Mesenchymal stem cell (in vitro differentiated cells and primary cell): ENCODE results near the gene SDC1.
A peak's percentile ranks its signal among the peaks of the same experiment; 100 is the strongest.

Experiments
- DNase-seq: peaks from one replicate; pipeline ENCODE4 v3.0.0-alpha.2; 2013
- H2AFZ ChIP-seq: one replicate; pipeline ENCODE4 v1.6.1; 2013; ENCODE audit warnings: low read depth, mild to moderate bottlenecking, control low read depth, inconsistent platforms, low read length, moderate library complexity
- H2AK5ac ChIP-seq: 2 replicates; pipeline ENCODE4 v1.6.1; 2013; ENCODE audit warnings: low read length, moderate library complexity, mild to moderate bottlenecking, inconsistent platforms; ENCODE audit not compliant: severe bottlenecking
- H2BK120ac ChIP-seq: one replicate; pipeline ENCODE4 v1.6.1; 2013; ENCODE audit warnings: low read depth, mild to moderate bottlenecking, inconsistent platforms, low read length, moderate library complexity
- H2BK12ac ChIP-seq, 2 experiments: one replicate each; pipeline ENCODE4 v1.6.1; 2013; ENCODE audit warnings: inconsistent platforms in 2 of 2, low read length in 2 of 2, mild to moderate bottlenecking in 2 of 2, moderate library complexity in 2 of 2, control low read depth in 1 of 2
- H2BK15ac ChIP-seq: one replicate; pipeline ENCODE4 v1.6.1; 2013; ENCODE audit warnings: mild to moderate bottlenecking, low read depth, inconsistent platforms; ENCODE audit not compliant: poor library complexity, severe bottlenecking
- H2BK5ac ChIP-seq: 2 replicates; pipeline ENCODE4 v1.6.1; 2013; ENCODE audit warnings: low read depth, mild to moderate bottlenecking, low read length, control low read depth, inconsistent platforms; ENCODE audit not compliant: poor library complexity, severe bottlenecking
- H3K14ac ChIP-seq, 2 experiments: one replicate each; pipeline ENCODE4 v1.6.1; 2013; ENCODE audit warnings: inconsistent platforms in 2 of 2, low read length in 2 of 2, control low read depth in 1 of 2, mild to moderate bottlenecking in 1 of 2, moderate library complexity in 1 of 2
- H3K18ac ChIP-seq, 2 experiments: one replicate each; pipeline ENCODE4 v1.6.1; 2013; ENCODE audit warnings: inconsistent platforms in 2 of 2, low read length in 2 of 2, control low read depth in 1 of 2, low read depth in 1 of 2, mild to moderate bottlenecking in 1 of 2
- H3K23ac ChIP-seq, 2 experiments: one replicate each; pipeline ENCODE4 v1.6.1; 2013; ENCODE audit warnings: inconsistent platforms in 2 of 2, low read length in 2 of 2, mild to moderate bottlenecking in 2 of 2, moderate library complexity in 2 of 2, control low read depth in 1 of 2
- H3K27ac ChIP-seq: 2 replicates; pipeline ENCODE4 v1.5.1; 2013; ENCODE audit warnings: mild to moderate bottlenecking, moderate library complexity, low read length, control low read depth, inconsistent platforms; ENCODE audit not compliant: poor library complexity, severe bottlenecking
- H3K27me3 ChIP-seq, 2 experiments: 2 replicates each; pipeline versions ENCODE4 v1.6.1 to v1.7.0; 2013; ENCODE audit warnings: low read length in 2 of 2, mild to moderate bottlenecking in 2 of 2, moderate library complexity in 2 of 2, control low read depth in 1 of 2, inconsistent platforms in 1 of 2; ENCODE audit not compliant: control insufficient read depth in 1 of 2, insufficient read depth in 1 of 2
- H3K36me3 ChIP-seq, 2 experiments: 2 replicates each; pipeline versions ENCODE4 v1.6.1 to v1.7.0; 2013; ENCODE audit warnings: low read length in 2 of 2, control low read depth in 1 of 2, inconsistent platforms in 1 of 2, low read depth in 1 of 2, mild to moderate bottlenecking in 1 of 2; ENCODE audit not compliant: insufficient read depth in 2 of 2, control insufficient read depth in 1 of 2
- H3K4ac ChIP-seq, 2 experiments: one replicate each; pipeline ENCODE4 v1.6.1; 2013; ENCODE audit warnings: inconsistent platforms in 2 of 2, low read length in 2 of 2, mild to moderate bottlenecking in 2 of 2, moderate library complexity in 2 of 2, control low read depth in 1 of 2, low read depth in 1 of 2
- H3K4me1 ChIP-seq: 2 replicates; pipeline ENCODE4 v1.6.1; 2013; ENCODE audit warnings: low read depth, low read length, control low read depth; ENCODE audit not compliant: control insufficient read depth, insufficient read depth
- H3K4me2 ChIP-seq: 2 replicates; pipeline ENCODE4 v1.6.1; 2013; ENCODE audit warnings: low read length, mild to moderate bottlenecking, inconsistent platforms; ENCODE audit not compliant: poor library complexity, severe bottlenecking
- H3K4me3 ChIP-seq, 2 experiments: 2 replicates each; pipeline versions ENCODE4 v1.5.1 to v1.7.0; 2013; ENCODE audit warnings: low read length in 2 of 2, mild to moderate bottlenecking in 2 of 2, control low read depth in 1 of 2, low read depth in 1 of 2; ENCODE audit not compliant: insufficient read depth in 1 of 2
- H3K79me1 ChIP-seq: replicated peaks from 2 replicates; pipeline ENCODE4 v1.6.1; 2013; ENCODE audit warnings: mild to moderate bottlenecking, control low read depth, low read length, inconsistent platforms; ENCODE audit not compliant: poor library complexity, severe bottlenecking
- H3K9ac ChIP-seq: 2 replicates; pipeline ENCODE4 v1.7.0; 2013; ENCODE audit warnings: mild to moderate bottlenecking, low read length, moderate library complexity
- H3K9me3 ChIP-seq: 2 replicates; pipeline ENCODE4 v1.7.0; 2013; ENCODE audit warnings: mild to moderate bottlenecking, low read length; ENCODE audit not compliant: control insufficient read depth
- H4K8ac ChIP-seq: one replicate; pipeline ENCODE4 v1.6.1; 2013; ENCODE audit warnings: inconsistent platforms, mild to moderate bottlenecking, low read length, moderate library complexity
- H4K91ac ChIP-seq: one replicate; pipeline ENCODE4 v1.6.1; 2013; ENCODE audit warnings: mild to moderate bottlenecking, low read length, inconsistent platforms
- WGBS: methylation state at CpG from one replicate; pipeline ENCODE4 v1.1.7; 2013; ENCODE audit warnings: mixed read lengths; 5-methylcytosine and 5-hydroxymethylcytosine counted together

The SDC1 gene

GRCh38 chr2:20174410-20174809, 50.5 kb downstream of the SDC1 start:
- no peak overlapping the region for H3K9ac ChIP-seq
- H2AFZ ChIP-seq = no peak overlapping the region
- H2BK120ac ChIP-seq = no peak overlapping the region
- no peak overlapping the region for H3K23ac ChIP-seq
- no peak overlapping the region for H3K4me3 ChIP-seq
- peaks cover 18% of the 10 kb centered on the region for H3K4me1 ChIP-seq
- no peak overlapping the region for H3K27ac ChIP-seq
- no peak overlapping the region for H3K4ac ChIP-seq
- no peaks in the 10 kb centered on the region for H3K36me3 ChIP-seq
- H3K14ac ChIP-seq = no peak overlapping the region
- H2BK5ac ChIP-seq = no peak overlapping the region
- no peak overlapping the region for H3K4me2 ChIP-seq
- WGBS = 83% methylated on average over 2 of the region's 2 CpGs
- H3K79me1 ChIP-seq = no peaks in the 10 kb centered on the region
- DNase-seq = no peak
- no peak overlapping the region for H4K91ac ChIP-seq
- no peak overlapping the region for H2BK12ac ChIP-seq
- H3K27me3 ChIP-seq = no peaks in the 10 kb centered on the region
- H2AK5ac ChIP-seq = no peak overlapping the region
- no peak overlapping the region for H4K8ac ChIP-seq
- no peaks in the 10 kb centered on the region for H3K9me3 ChIP-seq
- H2BK15ac ChIP-seq = no peak overlapping the region
- no peak overlapping the region for H3K18ac ChIP-seq

- Histone ChIP-seq H3K4me1 (peaks cover 13% of the 10 kb centered on the region), H4K91ac (no peak overlapping the region), H3K23ac (no peak overlapping the region), H3K9me3 (no peaks in the 10 kb centered on the region), H3K27ac (no peak overlapping the region), H2BK120ac (no peak overlapping the region), H2BK5ac (no peak overlapping the region), H3K4me3 (no peak overlapping the region), H2AFZ (no peak overlapping the region), H3K4ac (no peak overlapping the region), H3K14ac (peak overlapping the region in 1 of 2 experiments; percentile 55), H3K18ac (no peak overlapping the region), H3K4me2 (no peak overlapping the region), H2AK5ac (no peak overlapping the region), H2BK12ac (no peak overlapping the region), H3K36me3 (no peaks in the 10 kb centered on the region), H3K27me3 (no peaks in the 10 kb centered on the region), H4K8ac (no peak overlapping the region), H2BK15ac (no peak overlapping the region), H3K9ac (no peak overlapping the region), H3K79me1 (no peaks in the 10 kb centered on the region)
- no peak for DNase-seq
- 86% methylated on average over 14 of the region's 14 CpGs for WGBS
These were observed 51.2 kb downstream of the SDC1 start for GRCh38 chr2:20173496-20174402.

GRCh38 chr2:20173064-20173463, 51.9 kb downstream of the SDC1 start:
- Histone ChIP-seq H3K14ac (no peak overlapping the region), H2BK15ac (no peak overlapping the region), H3K9me3 (no peaks in the 10 kb centered on the region), H3K36me3 (no peaks in the 10 kb centered on the region), H3K4me3 (no peak overlapping the region), H2BK12ac (no peak overlapping the region), H2AFZ (no peak overlapping the region), H3K27me3 (no peaks in the 10 kb centered on the region), H3K23ac (no peak overlapping the region), H2AK5ac (no peak overlapping the region), H3K4ac (no peak overlapping the region), H3K4me2 (no peak overlapping the region), H3K79me1 (no peaks in the 10 kb centered on the region), H3K9ac (no peak overlapping the region), H2BK120ac (no peak overlapping the region), H3K27ac (no peak overlapping the region), H3K18ac (no peak overlapping the region), H2BK5ac (no peak overlapping the region), H4K8ac (no peak overlapping the region), H3K4me1 (peaks cover 14% of the 10 kb centered on the region), H4K91ac (no peak overlapping the region)
- no peak for DNase-seq
- WGBS = 88% methylated on average over 5 of the region's 5 CpGs

- 86% methylated on average over 8 of the region's 13 CpGs for WGBS
- no peak overlapping the region for H3K18ac ChIP-seq
These were observed 52.5 kb downstream of the SDC1 start for GRCh38 chr2:20172273-20173055.

More at GRCh38 chr2:20172273-20173055, 52.5 kb downstream of the SDC1 start:
- Histone ChIP-seq H2AK5ac (no peak overlapping the region), H3K23ac (no peak overlapping the region), H3K4me2 (no peak overlapping the region), H2BK12ac (no peak overlapping the region), H2BK15ac (no peak overlapping the region), H3K14ac (no peak overlapping the region), H3K4ac (no peak overlapping the region), H4K91ac (no peak overlapping the region), H3K27me3 (no peaks in the 10 kb centered on the region), H3K36me3 (no peaks in the 10 kb centered on the region), H2BK120ac (no peak overlapping the region), H3K9ac (no peak overlapping the region), H3K9me3 (no peaks in the 10 kb centered on the region), H3K79me1 (no peaks in the 10 kb centered on the region), H4K8ac (no peak overlapping the region), H2BK5ac (no peak overlapping the region), H3K4me3 (no peak overlapping the region), H2AFZ (no peak overlapping the region), H3K4me1 (peaks cover 19% of the 10 kb centered on the region), H3K27ac (no peak overlapping the region)
- DNase-seq = no peak
